T-helper 1 cell (primary cell): Measurements from ENCODE around the gene FNBP1.

ENCODE experiments used
- DNase-seq, 5 donors: peaks; one replicate each; pipeline ENCODE4 v3.0.0-alpha.2; 2012 to 2020

Gene FNBP1

DNA sequence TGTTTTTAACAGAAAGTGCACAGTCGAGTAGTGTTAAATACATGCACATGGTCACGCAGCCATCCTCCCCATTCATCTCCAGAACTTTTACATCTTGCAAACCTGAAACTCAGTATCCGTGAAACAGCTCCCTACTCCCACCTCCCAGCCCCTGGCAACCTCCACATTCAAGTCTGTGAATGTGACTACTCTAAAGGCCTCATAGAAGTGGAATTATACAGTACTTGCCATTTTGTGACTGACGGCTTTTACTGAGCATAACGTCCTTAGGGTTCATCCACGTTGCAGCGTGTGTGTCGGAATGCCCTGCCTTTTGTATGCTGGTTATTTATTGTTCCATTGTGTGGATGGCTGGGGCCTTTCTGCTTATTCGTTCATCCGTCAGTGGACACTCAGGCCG, 171.9 kb downstream of the FNBP1 start:
- DNase-seq: no peak

DNA sequence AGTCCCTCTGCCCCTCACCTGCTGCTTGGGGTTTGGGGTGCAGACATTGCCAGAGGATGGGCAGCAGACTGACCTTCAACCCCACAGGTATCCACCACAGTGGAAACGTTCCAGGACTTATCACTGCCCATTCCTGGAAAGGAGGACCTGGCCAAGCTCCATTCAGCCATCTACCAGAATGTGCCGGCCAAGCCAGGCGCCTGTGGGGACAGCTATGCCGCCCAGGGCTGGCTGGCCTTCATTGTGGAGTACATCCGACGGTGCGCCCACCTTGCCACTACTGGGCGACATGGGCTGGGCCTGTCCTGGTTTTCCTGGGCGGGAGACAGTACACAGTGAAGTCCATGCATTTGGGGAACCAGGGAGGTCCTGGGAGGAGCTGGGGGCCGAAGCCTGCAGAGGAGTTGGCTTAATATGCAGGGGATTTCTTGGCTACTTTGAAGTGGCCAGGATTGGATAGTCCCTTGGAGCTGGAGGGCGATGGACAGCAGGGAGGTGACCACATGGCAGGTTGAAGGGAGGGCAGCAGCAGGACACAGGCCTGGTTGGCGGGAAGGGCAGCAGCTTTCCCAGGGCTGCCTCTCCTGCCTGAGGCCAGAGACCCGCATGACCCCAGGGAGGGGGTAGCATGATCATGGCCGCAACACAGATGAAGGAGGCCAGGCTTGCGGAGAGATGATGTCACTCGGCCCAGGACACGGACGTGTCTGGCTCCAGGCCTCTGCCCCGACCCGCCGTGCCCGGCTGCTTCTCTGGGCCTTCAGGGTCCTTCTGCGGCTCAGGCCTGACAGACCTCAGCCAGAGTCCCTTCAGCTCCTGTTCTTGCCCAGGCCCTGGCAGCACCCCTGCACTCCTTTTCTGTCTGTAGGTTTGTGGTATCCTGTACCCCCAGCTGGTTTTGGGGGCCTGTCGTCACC, 173.1 kb downstream of the FNBP1 start:
- no peak for DNase-seq

DNA sequence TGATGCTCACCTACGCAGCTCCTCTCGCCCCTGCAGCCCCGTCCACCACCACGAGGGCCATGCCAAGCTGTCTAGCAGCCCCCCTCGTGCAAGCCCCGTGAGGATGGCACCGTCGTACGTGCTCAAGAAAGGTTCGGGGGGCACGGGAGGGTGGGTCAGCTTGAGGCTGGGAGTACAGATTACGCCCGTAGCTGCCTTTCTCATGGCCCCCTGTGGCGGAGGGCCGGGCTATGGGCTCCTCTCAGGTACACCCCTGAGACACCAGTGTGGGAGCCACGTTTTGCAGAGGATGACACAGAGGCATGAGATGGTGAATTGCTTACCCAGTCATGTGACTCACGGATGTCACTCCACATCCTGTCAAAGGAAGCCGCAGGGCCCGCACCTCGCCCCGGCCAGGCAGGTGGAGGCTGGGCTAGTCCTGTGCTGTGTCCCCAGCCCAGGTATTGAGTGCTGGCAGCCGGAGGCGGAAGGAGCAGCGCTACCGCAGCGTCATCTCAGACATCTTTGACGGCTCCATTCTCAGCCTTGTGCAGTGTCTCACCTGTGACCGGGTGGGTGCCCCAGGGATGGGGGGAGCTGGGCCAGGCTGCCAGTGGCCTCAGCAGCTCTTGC, 174.0 kb downstream of the FNBP1 start:
- DNase-seq: peak; percentile 86 to 96 (median 91)

DNA sequence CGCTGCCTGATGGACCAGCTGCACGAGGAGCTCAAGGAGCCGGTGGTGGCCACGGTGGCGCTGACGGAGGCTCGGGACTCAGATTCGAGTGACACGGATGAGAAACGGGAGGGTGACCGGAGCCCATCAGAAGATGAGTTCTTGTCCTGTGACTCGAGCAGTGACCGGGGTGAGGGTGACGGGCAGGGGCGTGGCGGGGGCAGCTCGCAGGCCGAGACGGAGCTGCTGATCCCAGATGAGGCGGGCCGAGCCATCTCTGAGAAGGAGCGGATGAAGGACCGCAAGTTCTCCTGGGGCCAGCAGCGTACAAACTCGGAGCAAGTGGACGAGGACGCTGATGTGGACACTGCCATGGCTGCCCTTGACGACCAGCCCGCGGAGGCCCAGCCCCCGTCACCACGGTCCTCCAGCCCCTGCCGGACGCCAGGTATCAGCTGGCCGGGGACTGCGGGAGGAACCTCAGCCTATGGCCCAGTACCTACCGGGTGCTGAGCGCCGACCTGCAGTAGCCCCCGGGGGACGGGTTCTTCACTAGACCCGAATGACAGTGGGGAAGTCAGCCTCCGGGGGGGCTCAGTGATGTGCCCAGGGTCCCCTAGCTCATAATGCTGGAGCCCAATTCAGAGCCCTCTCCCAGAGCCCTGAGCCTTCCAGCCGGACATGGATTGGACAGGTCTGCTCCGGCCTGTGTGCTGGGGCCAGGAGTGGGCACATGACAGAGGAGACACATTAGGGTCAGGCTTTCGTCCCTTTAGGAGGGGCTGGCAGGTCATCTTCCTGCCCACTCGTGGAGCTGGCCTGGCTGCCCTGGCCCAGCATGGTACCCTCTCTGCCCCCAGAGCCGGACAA, 174.7 kb downstream of the FNBP1 start:
- no peak for DNase-seq

DNA sequence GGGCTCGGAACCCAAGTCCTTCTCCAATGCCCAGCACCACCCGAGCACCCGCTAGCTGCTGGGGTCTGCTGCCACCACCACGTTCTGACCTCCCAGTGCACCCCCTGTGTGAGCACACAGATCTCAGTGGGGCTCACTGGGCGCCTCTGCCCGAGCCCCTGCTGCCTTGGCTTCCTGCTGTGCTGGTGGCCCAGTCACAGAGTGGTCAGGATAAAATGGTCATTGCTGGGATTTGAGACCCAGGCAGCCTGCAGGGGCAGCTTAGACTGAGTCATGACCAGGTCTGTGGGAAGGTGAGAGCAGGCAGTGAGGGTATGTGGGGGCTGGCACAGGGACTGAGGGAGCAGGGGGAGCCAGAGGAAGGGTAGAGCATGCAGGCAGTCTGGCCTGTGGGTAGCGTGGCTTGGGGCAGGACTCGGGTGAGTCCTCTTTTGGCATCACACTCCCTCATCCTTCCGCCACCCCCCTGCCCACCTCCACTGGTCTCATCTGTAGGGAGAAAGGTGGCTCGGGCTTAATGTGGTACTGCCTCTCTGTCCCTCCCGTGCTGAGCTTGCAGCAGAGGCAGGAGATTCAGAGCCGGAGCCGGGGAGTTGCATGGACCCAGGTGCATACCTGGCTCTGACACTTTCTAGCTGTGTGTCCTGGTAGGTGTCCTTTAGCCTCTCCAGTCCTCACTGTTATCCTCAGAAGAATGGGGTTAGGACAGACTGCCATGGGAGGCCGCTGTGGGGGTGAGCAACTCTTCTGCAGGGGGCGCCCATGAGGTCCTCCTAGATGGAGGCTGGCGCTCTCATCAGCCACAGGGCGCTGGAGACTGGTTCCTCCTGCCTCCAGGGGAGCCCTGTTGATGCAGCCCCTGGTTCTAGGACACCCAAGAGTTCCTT, 175.6 kb downstream of the FNBP1 start:
- DNase-seq: peak in 1 of 5 donors; percentile 40

DNA sequence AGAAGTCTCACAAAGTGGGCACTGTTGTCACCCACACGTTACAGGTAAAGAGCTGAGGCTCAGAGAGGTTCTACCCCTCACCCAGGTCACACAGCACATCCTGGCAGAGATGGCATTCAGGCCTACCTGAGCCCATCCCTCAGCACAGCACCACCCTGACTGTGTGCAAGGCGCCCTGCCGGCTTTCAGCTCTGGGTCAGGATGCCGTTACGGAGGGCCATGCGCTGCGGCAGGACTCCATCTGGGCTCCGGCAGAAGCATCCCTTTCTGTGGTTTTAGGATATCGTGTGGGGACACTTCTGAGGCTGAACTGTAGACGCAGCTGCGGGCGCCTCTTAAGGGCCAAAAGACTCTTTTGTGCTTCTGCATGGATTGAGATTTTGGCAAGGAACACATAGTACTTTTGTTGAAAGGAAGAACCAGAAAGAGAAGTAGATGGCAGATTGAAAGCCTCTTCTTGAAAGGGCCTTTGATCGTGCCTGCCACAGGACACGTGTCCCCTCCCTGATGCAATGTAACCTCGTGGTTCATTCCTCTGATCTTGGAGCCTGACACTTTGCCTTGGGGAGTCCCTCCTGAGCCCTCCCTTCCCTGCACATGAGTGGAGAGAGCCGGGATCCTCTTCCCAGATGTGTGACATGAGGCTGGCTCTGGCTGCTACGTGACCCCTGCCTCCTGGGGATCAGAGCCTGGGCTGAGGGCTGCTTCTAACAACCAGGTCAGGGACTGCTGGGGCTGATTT, 176.4 kb downstream of the FNBP1 start:
- DNase-seq: peak in 4 of 5 donors; percentile 49 to 71 (median 56)

DNA sequence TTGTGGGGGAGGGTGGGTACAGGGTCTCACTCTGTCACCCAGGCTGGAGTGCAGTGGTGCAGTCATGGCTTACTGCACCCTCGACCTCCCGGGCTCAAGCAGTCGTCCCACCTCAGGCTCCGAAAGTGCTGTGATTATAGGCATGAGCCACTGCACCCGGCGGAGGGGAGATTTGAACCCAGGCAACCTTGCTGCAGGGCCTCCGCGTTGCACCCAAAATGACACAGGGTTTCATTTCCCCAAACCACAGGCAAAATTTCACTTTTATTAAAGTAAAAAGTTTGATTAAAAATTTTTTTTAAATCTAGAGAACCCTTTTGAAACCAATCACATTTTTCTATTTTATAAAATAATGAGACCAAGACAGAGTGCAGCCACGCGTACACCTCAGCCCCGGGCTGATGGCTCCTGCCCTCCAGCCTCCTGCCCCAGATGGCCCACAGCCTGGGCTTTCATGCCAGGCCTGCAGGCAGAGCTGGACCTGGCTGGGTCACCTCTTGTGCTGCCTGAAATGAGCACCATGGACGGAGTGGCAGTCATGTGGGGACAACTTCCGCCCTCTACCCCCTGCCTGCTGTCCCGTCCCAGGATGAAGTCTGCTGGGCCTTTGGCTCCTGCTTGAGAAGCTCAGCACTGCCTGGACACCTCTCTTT, 177.2 kb downstream of the FNBP1 start:
- DNase-seq: no peak

DNA sequence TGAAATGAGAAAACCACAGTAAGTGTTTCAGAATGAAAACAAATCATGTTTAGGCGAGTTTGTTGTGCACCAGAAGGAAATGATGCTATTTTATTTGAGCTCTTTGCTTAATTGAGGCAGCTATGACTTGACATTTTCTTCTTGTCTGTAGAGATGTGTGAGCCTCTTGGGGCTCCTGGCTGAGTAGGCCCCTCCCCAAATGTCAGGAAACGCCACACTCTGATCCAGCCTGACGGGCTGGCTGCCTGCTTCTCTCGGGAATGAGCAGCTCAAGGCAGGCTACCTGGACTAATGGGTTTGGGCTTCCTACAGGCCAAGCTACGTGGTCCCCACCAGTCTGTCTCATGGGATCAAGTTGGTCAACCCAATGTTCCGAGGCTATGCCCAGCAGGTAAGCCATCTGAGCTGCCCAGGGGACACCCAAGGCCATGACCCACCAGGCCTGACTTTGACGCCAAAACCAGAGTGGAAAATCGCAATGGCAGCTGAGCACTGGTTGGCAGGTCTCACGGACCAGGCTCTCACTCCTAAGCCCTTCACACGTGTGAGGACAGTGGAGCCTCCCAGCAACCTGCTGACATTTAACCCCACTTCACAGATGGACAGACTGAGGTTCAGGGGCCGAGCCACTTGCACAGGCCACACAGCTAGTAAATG, 177.9 kb downstream of the FNBP1 start:
- DNase-seq: peak in 1 of 5 donors; percentile 82

DNA sequence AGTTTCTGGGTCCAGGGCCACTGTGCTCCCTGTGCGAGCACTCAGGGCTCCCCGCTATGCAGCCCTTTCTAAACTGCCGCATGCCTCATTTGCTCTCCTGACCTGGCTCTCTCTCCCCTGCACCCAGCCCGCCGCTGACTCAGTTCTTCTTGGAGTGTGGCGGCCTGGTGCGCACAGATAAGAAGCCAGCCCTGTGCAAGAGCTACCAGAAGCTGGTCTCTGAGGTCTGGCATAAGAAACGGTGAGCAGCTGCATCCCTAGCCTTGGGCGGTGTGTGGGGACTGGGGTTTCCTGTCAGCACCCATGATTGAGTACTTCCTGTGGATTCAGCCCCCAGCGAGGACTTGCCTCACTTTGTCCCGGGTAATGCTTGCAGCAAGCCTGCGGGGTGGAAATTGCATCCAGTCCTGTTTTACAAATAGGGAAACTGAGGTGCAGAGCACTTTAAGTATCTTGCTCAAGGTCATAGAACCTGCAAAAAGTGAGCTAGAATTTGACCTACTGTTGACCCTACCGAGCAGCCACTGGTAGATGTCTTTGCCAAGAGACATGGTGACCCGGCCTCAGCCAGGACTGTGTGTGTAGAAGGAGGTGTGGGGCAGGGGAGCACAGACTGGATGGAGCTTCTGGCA, 179.8 kb downstream of the FNBP1 start:
- peak in 4 of 5 donors; percentile 52 to 91 (median 56) for DNase-seq

DNA sequence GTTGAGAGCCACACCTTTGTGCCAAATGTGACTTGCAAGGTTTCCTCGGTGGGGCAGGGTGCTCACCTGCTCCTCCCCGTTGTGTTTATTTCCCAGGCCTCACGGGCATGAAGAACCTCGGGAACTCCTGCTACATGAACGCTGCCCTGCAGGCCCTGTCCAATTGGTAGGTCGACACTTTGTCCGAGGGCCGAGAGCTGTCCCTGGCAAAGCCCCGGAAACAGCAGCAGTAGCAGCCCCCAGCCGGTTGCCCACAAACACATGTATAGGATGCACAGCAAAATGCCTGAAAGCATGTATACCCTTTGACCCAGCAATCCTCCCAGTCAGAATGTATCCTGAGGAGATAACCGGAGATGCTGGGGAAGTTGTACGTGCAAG, 181.6 kb downstream of the FNBP1 start:
- no peak for DNase-seq

DNA sequence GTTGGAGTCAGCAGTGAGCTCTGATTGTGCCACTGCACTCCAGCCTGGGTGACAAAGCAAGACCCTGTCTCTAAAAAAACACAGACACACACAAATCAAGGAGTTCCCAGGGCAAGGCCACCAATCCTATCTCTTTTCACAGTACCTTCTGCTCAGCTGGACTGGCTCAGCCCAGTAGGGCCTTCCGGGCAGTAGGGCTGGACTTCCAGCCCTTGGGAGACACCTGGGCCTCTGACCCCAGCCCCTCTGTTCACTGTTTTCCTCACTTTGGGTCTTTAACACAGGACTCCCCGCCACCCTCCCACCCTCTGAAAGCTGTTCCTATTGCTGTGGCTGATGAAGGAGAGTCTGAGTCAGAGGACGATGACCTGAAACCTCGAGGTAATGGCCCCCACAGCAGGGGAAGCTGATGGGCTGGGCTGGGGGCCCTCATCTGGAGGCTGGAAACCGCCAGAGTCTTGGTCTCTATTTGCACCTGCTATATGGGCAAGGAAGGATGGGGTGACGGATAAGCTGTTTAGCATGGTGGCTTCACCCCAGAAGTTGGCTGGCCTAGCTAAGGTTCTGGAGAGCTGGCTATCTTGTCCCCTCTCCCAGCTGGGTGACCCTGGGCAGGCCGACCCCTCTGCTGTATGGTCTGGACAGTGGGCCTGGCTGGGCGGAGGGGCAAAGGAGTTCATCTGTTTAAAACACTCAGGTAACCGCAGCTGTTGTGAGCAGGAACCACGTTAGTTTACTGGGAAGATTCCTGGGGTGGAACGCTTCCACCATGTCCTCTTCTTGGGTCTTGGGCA, 182.1 kb downstream of the FNBP1 start:
- peak in 1 of 5 donors; percentile 44 for DNase-seq

DNA sequence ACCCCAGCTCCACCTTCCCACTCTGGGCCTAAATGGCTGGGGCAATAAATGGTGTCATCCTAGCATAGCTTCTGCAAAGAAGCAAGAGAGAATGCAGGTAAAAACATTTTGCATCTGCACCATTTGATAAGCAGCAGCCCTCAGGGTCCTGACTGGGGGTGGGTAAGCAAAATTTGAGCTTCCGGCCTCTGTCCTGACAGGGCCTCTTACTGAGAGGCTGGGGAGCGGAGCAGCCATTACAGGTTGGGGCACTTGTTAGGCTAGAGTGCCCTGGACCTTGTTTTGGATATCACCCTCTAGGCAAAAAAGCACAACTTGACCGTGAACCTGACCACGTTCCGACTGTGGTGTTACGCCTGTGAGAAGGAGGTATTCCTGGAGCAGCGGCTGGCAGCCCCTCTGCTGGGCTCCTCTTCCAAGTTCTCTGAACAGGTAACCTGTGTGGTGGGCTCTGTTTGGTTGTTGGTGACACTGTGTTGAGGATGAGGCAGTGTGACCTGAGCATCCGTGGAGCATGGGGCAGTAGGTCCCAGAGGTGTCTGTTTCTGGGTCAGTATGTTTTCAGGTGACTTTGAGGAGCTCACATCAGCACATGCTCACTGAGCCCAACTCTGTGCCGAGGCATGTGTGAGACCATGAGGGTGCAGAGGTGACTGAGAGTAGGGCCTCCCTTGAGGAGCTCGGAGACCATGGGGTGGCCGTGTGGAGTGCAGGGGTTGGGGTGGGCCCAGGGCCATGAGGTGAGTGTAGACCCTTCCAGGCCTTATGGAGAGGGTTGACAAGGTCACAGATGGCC, 184.6 kb downstream of the FNBP1 start:
- DNase-seq: no peak

DNA sequence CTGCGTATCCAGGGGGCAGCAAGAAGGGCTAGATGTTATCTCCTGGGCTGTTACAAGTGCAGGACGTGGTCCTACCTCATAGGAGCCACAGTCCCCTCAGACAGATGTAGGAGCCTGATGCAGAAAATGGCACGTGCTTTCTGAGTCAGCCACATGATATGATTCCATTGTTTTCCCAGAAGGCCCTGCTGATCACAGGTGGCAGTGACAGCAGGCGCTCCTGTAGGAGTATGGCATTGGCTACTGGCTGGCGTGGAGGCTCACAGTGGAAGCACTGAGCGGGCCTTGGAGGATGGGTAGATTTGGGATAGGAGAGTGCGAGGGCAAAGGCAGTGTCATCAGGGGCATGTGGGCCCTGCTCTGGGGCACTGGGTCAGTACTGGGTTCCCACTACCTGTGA, 185.8 kb downstream of the FNBP1 start:
- no peak for DNase-seq

DNA sequence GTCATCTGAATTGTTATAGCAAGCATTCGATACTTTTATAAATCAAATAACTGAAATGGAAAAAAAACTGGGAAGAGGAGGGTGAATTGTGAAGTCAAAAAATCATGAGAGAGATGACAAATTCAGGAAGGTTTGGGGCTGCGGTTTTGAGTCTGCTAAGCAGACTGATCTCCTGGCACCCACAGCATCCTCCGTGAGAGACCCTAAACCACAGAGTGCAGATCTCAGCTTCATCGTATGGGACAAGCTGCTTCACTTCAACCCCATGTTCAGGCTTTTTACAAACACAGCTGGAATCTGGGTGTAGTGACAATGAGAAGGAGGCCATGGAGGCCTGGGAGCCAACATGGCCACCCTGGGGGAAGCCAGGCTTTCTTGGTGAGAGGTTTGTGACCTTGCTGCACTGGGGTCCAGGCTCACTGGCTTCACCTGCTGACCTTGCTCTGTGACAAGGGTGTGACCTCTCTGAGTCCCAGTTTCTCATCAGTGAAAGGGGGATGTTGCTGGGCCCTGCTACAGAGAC, 188.3 kb downstream of the FNBP1 start:
- no peak for DNase-seq

DNA sequence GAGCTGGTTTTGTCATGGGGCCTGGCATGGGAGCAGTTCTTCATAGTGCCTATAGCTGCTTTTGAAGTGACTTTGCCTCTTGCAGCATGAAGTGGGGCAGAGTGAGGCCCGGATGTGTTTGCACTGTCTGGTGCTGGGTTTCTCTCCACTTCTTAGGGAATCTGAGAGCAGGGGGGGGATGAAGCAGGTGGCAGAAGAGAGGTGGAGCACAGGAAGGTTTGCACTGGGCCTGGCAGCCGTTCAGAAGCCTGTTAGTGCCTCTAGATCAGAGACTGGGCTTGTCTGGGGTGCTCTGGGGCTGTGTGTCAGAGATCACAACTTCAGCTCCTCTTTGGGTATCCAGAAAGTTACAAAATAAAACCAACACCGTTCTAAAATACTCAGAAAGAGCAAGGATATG, 189.4 kb downstream of the FNBP1 start:
- no peak for DNase-seq

DNA sequence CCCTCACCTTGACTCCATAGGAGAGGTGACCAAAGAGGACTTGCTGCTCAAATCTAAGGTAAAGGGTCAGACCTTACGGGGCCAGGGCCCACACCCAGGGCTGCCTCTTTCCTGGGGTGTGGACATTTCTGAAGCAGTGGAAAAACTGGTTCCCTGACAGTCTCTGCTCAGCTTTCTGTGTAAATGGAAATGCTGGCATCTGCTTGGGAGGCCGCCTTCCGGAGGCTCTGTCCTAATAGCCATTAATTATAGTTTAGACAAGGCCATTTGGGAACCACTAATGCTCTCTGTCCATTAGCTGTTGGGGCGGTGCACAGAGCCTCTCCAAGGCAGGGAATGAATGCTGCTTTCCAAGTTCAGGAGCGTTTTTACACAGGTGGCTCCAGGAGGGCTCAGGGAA, 190.4 kb downstream of the FNBP1 start:
- no peak for DNase-seq

DNA sequence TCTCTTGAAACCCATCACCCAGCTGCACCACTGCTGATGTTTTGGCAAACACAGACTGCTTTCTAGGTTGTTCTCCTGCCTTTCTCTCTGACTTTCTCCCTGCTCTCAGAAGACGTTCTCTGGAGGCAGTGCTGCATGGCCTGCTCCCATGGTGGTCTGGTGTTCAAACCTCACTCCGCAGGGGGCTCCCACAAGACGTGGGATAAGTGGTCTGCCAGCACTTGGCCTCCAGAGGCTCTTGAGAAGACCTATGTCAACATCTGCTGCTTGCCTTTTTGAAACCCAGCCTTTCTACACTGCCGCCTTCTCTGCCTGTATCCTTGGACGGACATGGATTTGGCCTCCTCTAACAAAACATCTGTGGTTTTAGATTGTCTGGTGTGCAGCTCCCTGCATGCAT, 191.2 kb downstream of the FNBP1 start:
- no peak for DNase-seq
